Calu3 (cell line): ENCODE measurements around the gene SVEP1. TPM values are rescaled to one million over a fixed set of nuclear protein-coding genes. Genes with fewer than 3 reads are reported as not detected.

Source experiments
- BruUV-seq: library from RNA; stranded (reverse); fragments of 400-500 nt; replicated peaks from 2 replicates; lab custom pipeline; 2021; lab: Mats Ljungman, UMichigan
- CTCF ChIA-PET: fragments of 300-600 bp; sonication (Branson Sonifier 250); formaldehyde crosslinking; loops from one replicate; lab custom pipeline; 2022; ENCODE audit warnings: antibody characterized with exemption; lab: Charles Lee
- DNase-seq: peaks from one replicate; pipeline ENCODE4 v3.0.0; 2022
- H3K27ac Mint-ChIP-seq: one replicate; pipeline ENCODE4 v1.8.0; 2022; ENCODE audit warnings: mixed read lengths; ENCODE audit not compliant: unreplicated experiment
- H3K27me3 Mint-ChIP-seq: one replicate; pipeline ENCODE4 v1.8.0; 2022; ENCODE audit warnings: mixed read lengths; ENCODE audit not compliant: unreplicated experiment
- H3K36me3 Mint-ChIP-seq: one replicate; pipeline ENCODE4 v1.8.0; 2022; ENCODE audit warnings: mild to moderate bottlenecking, moderate library complexity, mixed read lengths; ENCODE audit not compliant: insufficient read depth, unreplicated experiment
- H3K4me1 Mint-ChIP-seq: one replicate; pipeline ENCODE4 v1.8.0; 2022; ENCODE audit warnings: mild to moderate bottlenecking, low read depth, mixed read lengths; ENCODE audit not compliant: unreplicated experiment
- H3K4me3 Mint-ChIP-seq: one replicate; pipeline ENCODE4 v1.8.0; 2022; ENCODE audit warnings: mild to moderate bottlenecking, low read depth, moderate library complexity, mixed read lengths; ENCODE audit not compliant: unreplicated experiment
- H3K9me3 Mint-ChIP-seq: one replicate; pipeline ENCODE4 v1.8.0; 2022; ENCODE audit warnings: low read depth, mixed read lengths; ENCODE audit not compliant: unreplicated experiment
- intact Hi-C: fragments of 100-400 bp; cut with micrococcal nuclease; formaldehyde crosslinking; loops from one replicate; pipeline ENCODE4 v1.10.0; 2022; ENCODE audit not compliant: unreplicated experiment
- total RNA-seq: library from RNA; stranded (reverse); gene quantifications from 2 replicates; pipeline ENCODE4 v1.2.3, GENCODE V29; 2022
- TF ChIP-seq, protein P1 (sequence below): fragments of 200-600 bp; IDR thresholded peaks from one replicate; pipeline ENCODE4 v1.8.0; 2022; ENCODE audit warnings: antibody characterized with exemption; ENCODE audit not compliant: unreplicated experiment

SVEP1 gene
- total RNA-seq, 1 experiment from 2014 or later = 0.35 TPM

DNA sequence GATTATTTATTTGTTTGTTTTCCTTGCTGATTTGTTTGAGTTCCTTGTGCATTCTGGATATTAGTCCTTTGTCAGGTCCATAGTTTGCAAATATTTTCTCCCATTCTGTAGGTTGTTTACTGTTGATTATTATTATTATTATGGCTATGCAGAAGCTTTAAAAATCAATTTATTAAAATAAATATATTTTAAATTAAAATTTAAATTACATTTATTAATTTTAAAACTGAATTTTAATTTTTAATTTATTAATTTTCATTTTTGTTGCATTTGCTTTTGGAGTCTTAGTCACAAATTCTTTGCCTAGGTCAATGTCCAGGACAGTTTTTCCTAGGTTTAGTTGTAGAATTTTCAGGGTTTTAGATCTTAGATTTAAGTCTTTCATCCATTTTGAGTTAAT lies 50.9 kb downstream of the SVEP1 start:
- peaks cover 2% of the 10 kb centered on the region for H3K9me3 Mint-ChIP-seq
- CTCF ChIA-PET = interaction anchor here (0.6 kb wide), 1 partner anchor 272 kb away, joined by 4 read pairs; the partner anchor contains the start of gene TXN
- no peaks in the 10 kb centered on the region for H3K36me3 Mint-ChIP-seq
- TF ChIP-seq, protein P1, sequence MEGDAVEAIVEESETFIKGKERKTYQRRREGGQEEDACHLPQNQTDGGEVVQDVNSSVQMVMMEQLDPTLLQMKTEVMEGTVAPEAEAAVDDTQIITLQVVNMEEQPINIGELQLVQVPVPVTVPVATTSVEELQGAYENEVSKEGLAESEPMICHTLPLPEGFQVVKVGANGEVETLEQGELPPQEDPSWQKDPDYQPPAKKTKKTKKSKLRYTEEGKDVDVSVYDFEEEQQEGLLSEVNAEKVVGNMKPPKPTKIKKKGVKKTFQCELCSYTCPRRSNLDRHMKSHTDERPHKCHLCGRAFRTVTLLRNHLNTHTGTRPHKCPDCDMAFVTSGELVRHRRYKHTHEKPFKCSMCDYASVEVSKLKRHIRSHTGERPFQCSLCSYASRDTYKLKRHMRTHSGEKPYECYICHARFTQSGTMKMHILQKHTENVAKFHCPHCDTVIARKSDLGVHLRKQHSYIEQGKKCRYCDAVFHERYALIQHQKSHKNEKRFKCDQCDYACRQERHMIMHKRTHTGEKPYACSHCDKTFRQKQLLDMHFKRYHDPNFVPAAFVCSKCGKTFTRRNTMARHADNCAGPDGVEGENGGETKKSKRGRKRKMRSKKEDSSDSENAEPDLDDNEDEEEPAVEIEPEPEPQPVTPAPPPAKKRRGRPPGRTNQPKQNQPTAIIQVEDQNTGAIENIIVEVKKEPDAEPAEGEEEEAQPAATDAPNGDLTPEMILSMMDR = no peak
- DNase-seq = no peak
- no peaks in the 10 kb centered on the region for H3K27me3 Mint-ChIP-seq
- no peak overlapping the region for H3K27ac Mint-ChIP-seq
- intact Hi-C loops = no loop called here
- no peak overlapping the region for H3K4me3 Mint-ChIP-seq
- BruUV-seq = no TSS peak
- H3K4me1 Mint-ChIP-seq = no peaks in the 10 kb centered on the region

DNA sequence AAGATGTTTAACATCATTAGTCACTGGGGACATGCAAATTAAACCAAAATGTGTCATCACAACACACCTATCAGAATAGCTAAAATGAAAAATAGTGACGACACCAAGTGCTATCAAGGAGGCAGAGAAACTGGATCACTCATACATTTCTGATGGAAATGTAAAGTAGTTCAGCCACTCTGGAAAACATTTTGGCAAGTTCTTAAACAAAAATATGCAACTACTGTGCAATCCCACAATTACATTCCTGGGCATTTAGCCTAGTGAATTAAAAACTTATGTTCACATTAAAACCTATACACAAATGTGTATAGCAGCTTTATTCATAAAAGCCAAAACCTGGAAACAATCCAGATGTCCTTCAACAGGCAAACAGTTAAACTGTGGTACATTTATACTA lies 53.1 kb downstream of the SVEP1 start:
- no peaks in the 10 kb centered on the region for H3K36me3 Mint-ChIP-seq
- TF ChIP-seq, protein P1 = no peak
- H3K4me1 Mint-ChIP-seq = no peaks in the 10 kb centered on the region
- CTCF ChIA-PET = no interaction called here
- intact Hi-C loops = no loop called here
- no TSS peak for BruUV-seq
- H3K4me3 Mint-ChIP-seq = no peak overlapping the region
- no peak for DNase-seq
- H3K27me3 Mint-ChIP-seq = no peaks in the 10 kb centered on the region
- peaks cover 2% of the 10 kb centered on the region for H3K9me3 Mint-ChIP-seq
- H3K27ac Mint-ChIP-seq = no peak overlapping the region

DNA sequence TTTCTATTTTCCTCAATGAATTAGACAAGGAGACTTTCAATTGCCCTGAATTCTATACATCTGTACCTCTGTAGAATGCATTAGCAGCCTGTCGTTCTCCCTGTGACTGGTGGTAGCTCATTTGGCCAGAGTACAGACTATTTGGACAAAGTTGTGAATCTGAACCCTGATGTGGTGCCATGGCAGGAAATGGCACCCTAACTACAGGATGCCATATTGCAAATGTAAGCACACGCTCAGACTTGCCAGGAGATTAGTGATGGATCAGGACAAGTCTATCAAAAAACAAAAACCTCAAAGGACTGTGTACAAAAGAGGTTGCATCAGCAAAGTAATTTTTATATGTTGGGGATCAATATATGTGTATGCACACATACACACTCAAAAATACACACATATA lies 58.3 kb downstream of the SVEP1 start:
- Mint-ChIP-seq H3K4me1 (no peaks in the 10 kb centered on the region), H3K36me3 (no peaks in the 10 kb centered on the region), H3K27ac (no peak overlapping the region), H3K4me3 (no peak overlapping the region), H3K27me3 (no peaks in the 10 kb centered on the region), H3K9me3 (no peaks in the 10 kb centered on the region)
- intact Hi-C loops = no loop called here
- CTCF ChIA-PET = no interaction called here
- no TSS peak for BruUV-seq
- no peak for DNase-seq
- TF ChIP-seq, protein P1 = no peak

DNA sequence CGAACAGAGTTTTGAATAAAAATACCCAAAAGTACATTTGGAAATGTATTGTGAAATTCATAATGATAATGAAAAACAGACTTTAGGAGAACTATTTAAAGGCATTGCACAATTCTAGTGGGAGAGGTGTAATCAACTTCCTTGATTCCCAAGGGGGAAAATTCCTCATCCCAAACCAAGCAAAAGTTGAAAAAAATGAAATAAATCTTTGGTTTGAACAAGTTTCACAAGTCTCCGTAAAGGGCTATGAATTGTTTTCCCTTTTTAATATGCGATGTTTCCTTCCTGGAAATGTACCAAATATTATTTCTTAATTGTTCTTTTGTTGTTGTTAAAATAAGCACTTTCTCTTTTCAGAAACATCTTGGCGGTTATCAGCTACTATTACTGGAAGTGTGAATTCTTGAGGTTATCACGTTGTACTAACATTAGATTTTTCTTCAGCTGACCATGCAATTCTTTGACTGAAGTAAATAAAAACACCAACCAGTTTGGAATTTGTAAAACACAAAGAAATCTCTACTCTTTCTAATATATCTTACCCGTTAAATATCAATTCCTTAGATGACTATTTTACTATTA lies 59.3 kb downstream of the SVEP1 start:
- H3K4me3 Mint-ChIP-seq = no peak overlapping the region
- DNase-seq = no peak
- H3K36me3 Mint-ChIP-seq = no peaks in the 10 kb centered on the region
- no peaks in the 10 kb centered on the region for H3K9me3 Mint-ChIP-seq
- no TSS peak for BruUV-seq
- CTCF ChIA-PET = no interaction called here
- TF ChIP-seq, protein P1 = no peak
- intact Hi-C loops = no loop called here
- H3K27me3 Mint-ChIP-seq = no peaks in the 10 kb centered on the region
- H3K27ac Mint-ChIP-seq = no peak overlapping the region
- no peaks in the 10 kb centered on the region for H3K4me1 Mint-ChIP-seq
